NCI-H2196 (cell line): Measurements from ENCODE around the gene EIF2D.
A peak's percentile ranks its signal among the peaks of the same experiment; 100 is the strongest.

Experiments used
- DNase-seq: peaks from one replicate; lab custom pipeline; 2025; ENCODE audit not compliant: unreplicated experiment; lab: John Stamatoyannopoulos, UW

Gene EIF2D

DNA sequence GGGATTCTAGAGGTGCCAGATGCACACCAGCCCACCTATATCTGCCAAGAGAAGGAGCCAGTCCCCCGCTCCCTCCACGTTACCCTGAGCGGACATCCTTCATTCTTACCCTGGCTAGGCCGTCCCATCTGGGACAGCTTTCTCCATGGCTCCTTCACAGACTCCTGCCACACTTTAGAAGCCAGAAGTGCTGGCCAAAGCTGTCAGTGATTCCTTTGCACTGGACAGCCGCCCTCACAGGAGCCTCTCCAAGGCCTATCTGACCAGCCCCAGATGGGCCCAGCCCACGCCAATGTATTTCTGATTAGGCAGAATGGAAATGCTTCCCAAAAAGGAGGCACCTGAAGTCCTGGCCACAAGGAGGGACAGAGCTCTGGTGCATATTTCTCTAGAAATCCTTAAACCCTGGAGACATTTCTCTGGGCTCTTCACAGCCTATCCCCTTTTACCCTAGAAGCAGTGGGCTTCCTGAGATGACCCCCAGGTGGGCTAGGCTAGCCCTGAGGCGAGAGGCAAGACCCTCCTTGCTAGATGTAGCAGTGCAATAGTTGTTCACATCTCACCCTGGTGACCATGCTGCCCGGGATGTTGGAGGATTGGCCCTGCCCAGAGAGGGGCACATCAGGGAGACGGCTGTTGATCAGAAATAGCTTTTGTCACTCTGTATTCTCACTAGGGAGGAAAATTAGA lies 60.8 kb downstream of the EIF2D start:
- DNase-seq = no peak

DNA sequence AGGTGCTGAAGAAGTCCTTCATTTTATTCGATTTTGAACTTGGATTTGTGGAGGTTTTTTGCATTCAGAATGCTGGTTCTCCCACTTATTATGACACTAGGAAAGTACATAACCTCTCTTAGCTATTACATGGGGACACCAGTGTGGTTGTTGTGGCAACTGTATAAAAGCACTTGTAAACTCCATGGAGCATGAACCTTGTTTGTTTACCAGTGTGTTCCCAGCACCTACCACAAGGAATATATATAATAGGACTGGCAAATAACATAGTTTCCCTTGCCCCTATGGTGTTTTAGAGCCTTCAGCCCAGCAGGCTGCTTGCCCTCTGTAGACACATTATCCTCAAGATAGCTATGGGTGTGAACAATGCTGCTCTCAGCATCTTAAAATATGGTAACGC lies 61.8 kb downstream of the EIF2D start:
- DNase-seq = peak; percentile 58

DNA sequence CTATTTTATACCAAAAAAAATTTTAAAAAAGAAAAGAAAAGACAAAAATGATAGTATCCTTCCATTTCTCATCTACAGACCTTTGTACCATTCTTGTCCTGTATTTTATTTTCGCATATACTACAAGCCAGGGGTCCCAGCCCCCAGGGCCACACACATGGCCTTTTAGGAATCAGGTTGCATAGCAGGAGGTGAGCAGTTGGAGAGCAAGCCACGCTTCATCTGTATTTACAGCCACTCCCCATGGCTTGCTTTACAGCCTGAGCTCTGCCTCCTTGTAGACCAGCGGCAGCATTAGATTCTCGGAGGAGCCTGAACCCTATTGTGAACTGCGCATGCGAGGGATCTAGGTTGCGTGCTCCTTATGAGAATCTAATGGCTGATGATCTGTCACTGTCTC lies 65.2 kb downstream of the EIF2D start:
- DNase-seq = no peak

DNA sequence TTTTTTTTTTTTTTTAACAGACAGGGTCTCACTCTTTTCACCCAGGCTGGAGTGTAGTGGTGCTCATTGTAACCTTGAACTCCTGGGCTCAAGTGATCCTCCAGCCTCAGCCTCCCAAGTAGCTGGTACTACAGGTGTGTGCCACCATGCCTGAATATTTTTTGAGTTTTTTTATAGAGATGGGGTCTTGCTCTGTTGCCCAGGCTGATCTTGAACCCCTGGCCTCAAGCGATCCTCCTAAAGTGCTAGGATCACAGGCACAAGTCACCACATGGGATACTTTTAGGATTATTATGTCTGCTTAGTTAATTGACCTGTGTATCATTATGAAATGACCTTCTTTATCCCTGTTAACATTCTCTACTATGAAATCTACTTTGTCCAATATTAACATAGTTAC lies 66.9 kb downstream of the EIF2D start:
- no peak for DNase-seq

DNA sequence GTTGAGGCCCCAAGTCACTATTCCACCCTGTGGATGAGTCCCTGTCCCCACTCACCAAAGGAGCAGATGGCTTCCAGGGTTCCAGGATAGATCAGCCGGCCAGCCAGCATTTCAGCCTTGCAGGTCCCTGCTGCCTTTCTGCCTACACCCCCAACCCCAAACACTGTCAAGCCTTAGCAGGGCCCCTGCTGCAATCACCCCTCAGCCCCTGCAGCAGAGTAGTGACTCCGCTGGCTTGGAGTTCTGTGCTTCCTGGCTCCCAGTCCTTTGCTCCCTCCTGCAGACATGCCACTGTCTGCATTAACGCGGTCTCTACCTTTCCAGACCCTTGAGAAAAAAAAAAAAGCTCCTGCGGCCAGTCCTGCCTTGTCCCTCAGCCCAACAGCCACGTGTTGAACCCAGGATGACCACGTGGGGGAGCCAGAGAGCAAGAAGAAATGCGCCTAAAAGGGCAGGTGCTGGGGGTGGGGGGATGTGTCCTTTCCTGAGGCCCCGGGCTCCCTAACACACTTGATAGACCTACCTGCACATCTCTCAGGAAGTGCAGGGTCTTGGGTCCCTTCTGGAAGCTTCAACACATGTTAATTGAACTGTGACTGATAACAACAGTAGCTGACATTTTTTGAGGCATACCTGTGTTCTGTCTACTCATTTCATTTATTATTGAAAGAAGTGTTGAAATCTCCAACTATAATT lies 67.6 kb downstream of the EIF2D start:
- peak; percentile 68 for DNase-seq
